Tibial nerve (tissue), 4 donors: Measurements from ENCODE around the gene ARMH4.

Experiments
- CTCF ChIP-seq, 5 experiments: fragments of 200-600 bp in 3 of 5; fragments of 450-650 bp in 2 of 5; sonication (generic) in 3 of 5; IDR thresholded peaks; one replicate each; pipeline ENCODE4 v1.5.1; 2016 to 2019; ENCODE audit warnings: antibody characterized with exemption in 5 of 5, mild to moderate bottlenecking in 3 of 5, moderate library complexity in 2 of 5
- EP300 ChIP-seq, 2 donors: sonication (generic); formaldehyde crosslinking; IDR thresholded peaks; one replicate each; pipeline ENCODE4 v1.6.1; 2017; ENCODE audit warnings: antibody characterized with exemption in 2 of 2, mild to moderate bottlenecking in 1 of 2
- POLR2A ChIP-seq, 2 donors: fragments of 450-650 bp; IDR thresholded peaks; one replicate each; pipeline ENCODE4 v1.6.1; 2017; ENCODE audit warnings: antibody characterized with exemption in 2 of 2, mild to moderate bottlenecking in 2 of 2, moderate library complexity in 2 of 2

GRCh38 chr14:58088961-58089360 is 63.1 kb downstream of the ARMH4 start:
- no peak for TF ChIP-seq CTCF (IDR thresholded peaks at IDR 0.05)
- TF ChIP-seq POLR2A (IDR thresholded peaks at IDR 0.05), result no peak
- no peak for TF ChIP-seq EP300 (IDR thresholded peaks at IDR 0.05)
